Motor neuron (in vitro differentiated cells): ENCODE measurements around the gene ZNF275. TPM values are rescaled to one million over a fixed set of nuclear protein-coding genes. Genes with fewer than 3 reads are reported as not detected.

ENCODE experiments used
- ATAC-seq, 8 experiments: fragments of 200-7000 bp; cut with Tn5 transposase; replicated peaks in 6 of 8; 2 replicates each; pipeline ENCODE4 v1.8.0; 2021; ENCODE audit warnings: mild to moderate bottlenecking in 8 of 8, moderate library complexity in 8 of 8
- H3K27ac ChIP-seq, 2 donors: fragments of 250-450 bp; sonication (Bioruptor Pico); 2 replicates each; pipeline ENCODE4 v1.9.0; 2021; ENCODE audit warnings: antibody characterized with exemption in 2 of 2, mild to moderate bottlenecking in 2 of 2, moderate library complexity in 1 of 2
- H3K4me1 ChIP-seq, 2 donors: fragments of 250-450 bp; sonication (Bioruptor Pico); replicated peaks in 1 of 2; 2 replicates each; pipeline ENCODE4 v1.6.1; 2021; ENCODE audit warnings: antibody characterized with exemption in 2 of 2, mild to moderate bottlenecking in 2 of 2, moderate library complexity in 1 of 2
- H3K4me3 ChIP-seq, 5 donors: fragments of 250-450 bp; sonication (Bioruptor Pico); 2 replicates each; pipeline ENCODE4 v1.9.0; 2021; ENCODE audit warnings: antibody characterized with exemption in 5 of 5, mild to moderate bottlenecking in 5 of 5, moderate library complexity in 4 of 5
- WGBS, 10 experiments: fragments of 450-650 bp; shearing (Covaris generic); methylation state at CpG; one replicate each; pipeline ENCODE4 v1.0.0; 2022; 5-methylcytosine and 5-hydroxymethylcytosine counted together
- in situ Hi-C, 9 experiments: fragments of 400-800 bp; cut with MboI; loops; one replicate each; pipeline ENCODE4 v1.15.0; 2021; ENCODE audit warnings: low sequenced_read_pairs in 9 of 9, low pct_unique_long_range_greater_than_20kb in 2 of 9; ENCODE audit not compliant: unreplicated experiment in 9 of 9
- total RNA-seq, 8 experiments: library from RNA; unstranded; fragments of 300-600 nt; gene quantifications; 2 replicates each; pipeline versions ENCODE4 v1.2.3 to v1.2.4, GENCODE V29; 2022

ZNF275 gene
- total RNA-seq, 8 experiments from 2014 or later: 2.6 to 15.8 (median 6.3) TPM

GRCh38 chrX:153351981-153352380 lies 18.0 kb downstream of the ZNF275 start:
- 41 to 80% (median 70%) methylated on average over 1 to 8 of the region's 8 CpGs; no CpG with 5 or more reads in 7 of the 10 experiments for WGBS, 10 experiments
- in situ Hi-C loops: no loop called here
- ATAC-seq: no peak
- Histone ChIP-seq H3K4me1 (no peaks in the 10 kb centered on the region), H3K4me3 (no peak overlapping the region), H3K27ac (no peak overlapping the region)

- no peak for ATAC-seq
- no peaks in the 10 kb centered on the region for H3K4me1 ChIP-seq
- WGBS, 10 experiments: 80% methylated on average over 1 of the region's 3 CpGs; no CpG with 5 or more reads in 8 of the 10 experiments
- H3K4me3 ChIP-seq: no peak overlapping the region
- in situ Hi-C loops: no loop called here
- no peak overlapping the region for H3K27ac ChIP-seq
Observed at GRCh38 chrX:153352858-153353257, 18.9 kb downstream of the ZNF275 start.

GRCh38 chrX:153353416-153353815 lies 19.5 kb downstream of the ZNF275 start:
- no peak overlapping the region for H3K27ac ChIP-seq
- in situ Hi-C loops: no loop called here
- WGBS, 10 experiments: 59 to 100% methylated on average over 1 to 7 of the region's 12 CpGs; no CpG with 5 or more reads in 8 of the 10 experiments
- ATAC-seq: peak in 1 of 8 experiments; percentile 29
- no peaks in the 10 kb centered on the region for H3K4me1 ChIP-seq
- H3K4me3 ChIP-seq: no peak overlapping the region

- H3K4me3 ChIP-seq: no peak overlapping the region
- in situ Hi-C loops: no loop called here
- 20% methylated on average over 1 of the region's 1 CpG; no CpG with 5 or more reads in 9 of the 10 experiments for WGBS, 10 experiments
- no peaks in the 10 kb centered on the region for H3K4me1 ChIP-seq
- H3K27ac ChIP-seq: no peak overlapping the region
- ATAC-seq: no peak
Observed at GRCh38 chrX:153357877-153358276, 23.9 kb downstream of the ZNF275 start.

- WGBS, 10 experiments: 62 to 82% methylated on average over 2 of the region's 2 CpGs; no CpG with 5 or more reads in 8 of the 10 experiments
- Histone ChIP-seq H3K4me1 (no peaks in the 10 kb centered on the region), H3K27ac (no peak overlapping the region), H3K4me3 (no peak overlapping the region)
- no peak for ATAC-seq
- in situ Hi-C loops: no loop called here
Observed at GRCh38 chrX:153361781-153362397, 27.9 kb downstream of the ZNF275 start.

- Histone ChIP-seq H3K27ac (no peak overlapping the region), H3K4me1 (no peaks in the 10 kb centered on the region), H3K4me3 (no peak overlapping the region)
- WGBS, 10 experiments: 40 to 100% (median 81%) methylated on average over 1 to 4 of the region's 4 CpGs
- no peak for ATAC-seq
- in situ Hi-C loops: no loop called here
Observed at GRCh38 chrX:153365670-153366069, 31.7 kb downstream of the ZNF275 start.

GRCh38 chrX:153366119-153366518 lies 32.2 kb downstream of the ZNF275 start:
- Histone ChIP-seq H3K27ac (no peak overlapping the region), H3K4me3 (no peak overlapping the region), H3K4me1 (no peaks in the 10 kb centered on the region)
- no peak for ATAC-seq
- in situ Hi-C loops: no loop called here
- WGBS, 10 experiments: 20 to 84% (median 55%) methylated on average over 1 to 3 of the region's 3 CpGs; no CpG with 5 or more reads in 7 of the 10 experiments

- WGBS, 10 experiments: 0 to 75% (median 57%) methylated on average over 1 to 5 of the region's 5 CpGs; no CpG with 5 or more reads in 1 of the 10 experiments
- H3K4me1 ChIP-seq: no peaks in the 10 kb centered on the region
- no peak for ATAC-seq
- no peak overlapping the region for H3K27ac ChIP-seq
- in situ Hi-C loops: no loop called here
- no peak overlapping the region for H3K4me3 ChIP-seq
Observed at GRCh38 chrX:153366878-153367538, 33.1 kb downstream of the ZNF275 start.

GRCh38 chrX:153370293-153371055 lies 36.5 kb downstream of the ZNF275 start:
- no peak overlapping the region for H3K4me3 ChIP-seq
- no peak for ATAC-seq
- 0 to 90% (median 43%) methylated on average over 1 to 8 of the region's 8 CpGs; no CpG with 5 or more reads in 3 of the 10 experiments for WGBS, 10 experiments
- H3K27ac ChIP-seq: no peak overlapping the region
- no peaks in the 10 kb centered on the region for H3K4me1 ChIP-seq
- in situ Hi-C loops: no loop called here

- H3K4me1 ChIP-seq: no peaks in the 10 kb centered on the region
- ATAC-seq: peak in 1 of 8 experiments; percentile 30
- H3K27ac ChIP-seq: no peak overlapping the region
- 6 to 40% (median 25%) methylated on average over 1 to 3 of the region's 3 CpGs; no CpG with 5 or more reads in 4 of the 10 experiments for WGBS, 10 experiments
- in situ Hi-C loops: no loop called here
- no peak overlapping the region for H3K4me3 ChIP-seq
Observed at GRCh38 chrX:153371256-153371655, 37.3 kb downstream of the ZNF275 start.

- Histone ChIP-seq H3K27ac (no peak overlapping the region), H3K4me3 (no peak overlapping the region), H3K4me1 (no peaks in the 10 kb centered on the region)
- ATAC-seq: no peak
- in situ Hi-C loops: no loop called here
Observed at GRCh38 chrX:153372949-153373348, 39.0 kb downstream of the ZNF275 start.

- Histone ChIP-seq H3K4me1 (no peaks in the 10 kb centered on the region), H3K27ac (no peak overlapping the region), H3K4me3 (no peak overlapping the region)
- no peak for ATAC-seq
- in situ Hi-C loops: no loop called here
- 24 to 100% (median 57%) methylated on average over 2 to 7 of the region's 7 CpGs; no CpG with 5 or more reads in 5 of the 10 experiments for WGBS, 10 experiments
Observed at GRCh38 chrX:153374426-153374825, 40.5 kb downstream of the ZNF275 start.

- Histone ChIP-seq H3K27ac (no peak overlapping the region), H3K4me1 (no peaks in the 10 kb centered on the region), H3K4me3 (no peak overlapping the region)
- ATAC-seq: no peak
- WGBS, 10 experiments: 38% methylated on average over 3 of the region's 5 CpGs; no CpG with 5 or more reads in 9 of the 10 experiments
- in situ Hi-C loops: no loop called here
Observed at GRCh38 chrX:153375571-153375970, 41.6 kb downstream of the ZNF275 start.
